Thyroid gland (tissue), 4 donors: Measurements from ENCODE around the gene CTSD.

ENCODE experiments used
- CTCF ChIP-seq, 6 experiments: fragments of 200-600 bp in 3 of 6; fragments of 450-650 bp in 3 of 6; sonication (generic) in 3 of 6; IDR thresholded peaks; one replicate each; pipeline ENCODE4 v1.5.1; 2016 to 2019; ENCODE audit warnings: antibody characterized with exemption in 6 of 6, mild to moderate bottlenecking in 2 of 6, inconsistent platforms in 1 of 6, moderate library complexity in 1 of 6
- POLR2A ChIP-seq, 2 donors: fragments of 450-650 bp; IDR thresholded peaks; one replicate each; pipeline ENCODE4 v1.6.1; 2017; ENCODE audit warnings: antibody characterized with exemption in 2 of 2, mild to moderate bottlenecking in 2 of 2, moderate library complexity in 1 of 2

GRCh38 chr11:1742869-1743584, 20.7 kb downstream of the CTSD start:
- no peak for TF ChIP-seq CTCF (IDR thresholded peaks at IDR 0.05)
- TF ChIP-seq POLR2A (IDR thresholded peaks at IDR 0.05): no peak
